ENCODE results near the gene COPE.

COPE gene

DNA sequence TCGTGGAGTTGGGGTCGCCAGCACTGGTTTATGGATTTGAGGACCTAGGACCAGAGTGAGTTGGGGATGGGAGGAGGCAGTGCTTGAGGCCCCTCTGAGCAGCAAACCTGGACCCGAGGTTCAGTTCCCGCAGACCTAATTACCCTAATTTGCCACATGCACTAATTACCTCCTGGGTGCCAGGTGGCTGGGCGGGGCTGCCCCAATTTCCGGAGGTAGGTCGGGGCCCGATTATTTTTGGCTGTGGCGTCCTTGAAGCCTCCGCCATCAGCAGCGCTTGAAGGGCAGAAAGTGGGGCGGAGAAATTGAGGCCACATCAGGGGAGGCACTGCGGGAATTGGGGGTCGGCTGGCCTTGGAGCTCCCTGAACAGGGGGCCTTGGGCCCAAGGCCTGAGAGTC lies 27.7 kb upstream of the COPE start:
- in situ Hi-C loops (cut with MboI; ENCODE audit: low pct_unique_long_range_greater_than_20kb, low sequenced_read_pairs, unreplicated experiment), result no loop called here
- TF ChIP-seq, protein P1, sequence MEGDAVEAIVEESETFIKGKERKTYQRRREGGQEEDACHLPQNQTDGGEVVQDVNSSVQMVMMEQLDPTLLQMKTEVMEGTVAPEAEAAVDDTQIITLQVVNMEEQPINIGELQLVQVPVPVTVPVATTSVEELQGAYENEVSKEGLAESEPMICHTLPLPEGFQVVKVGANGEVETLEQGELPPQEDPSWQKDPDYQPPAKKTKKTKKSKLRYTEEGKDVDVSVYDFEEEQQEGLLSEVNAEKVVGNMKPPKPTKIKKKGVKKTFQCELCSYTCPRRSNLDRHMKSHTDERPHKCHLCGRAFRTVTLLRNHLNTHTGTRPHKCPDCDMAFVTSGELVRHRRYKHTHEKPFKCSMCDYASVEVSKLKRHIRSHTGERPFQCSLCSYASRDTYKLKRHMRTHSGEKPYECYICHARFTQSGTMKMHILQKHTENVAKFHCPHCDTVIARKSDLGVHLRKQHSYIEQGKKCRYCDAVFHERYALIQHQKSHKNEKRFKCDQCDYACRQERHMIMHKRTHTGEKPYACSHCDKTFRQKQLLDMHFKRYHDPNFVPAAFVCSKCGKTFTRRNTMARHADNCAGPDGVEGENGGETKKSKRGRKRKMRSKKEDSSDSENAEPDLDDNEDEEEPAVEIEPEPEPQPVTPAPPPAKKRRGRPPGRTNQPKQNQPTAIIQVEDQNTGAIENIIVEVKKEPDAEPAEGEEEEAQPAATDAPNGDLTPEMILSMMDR (IDR thresholded peaks at IDR 0.05; ENCODE audit: extremely low read depth, insufficient read depth, missing control alignments), result no peak
- no peak for DNase-seq (ENCODE audit: low spot score)

DNA sequence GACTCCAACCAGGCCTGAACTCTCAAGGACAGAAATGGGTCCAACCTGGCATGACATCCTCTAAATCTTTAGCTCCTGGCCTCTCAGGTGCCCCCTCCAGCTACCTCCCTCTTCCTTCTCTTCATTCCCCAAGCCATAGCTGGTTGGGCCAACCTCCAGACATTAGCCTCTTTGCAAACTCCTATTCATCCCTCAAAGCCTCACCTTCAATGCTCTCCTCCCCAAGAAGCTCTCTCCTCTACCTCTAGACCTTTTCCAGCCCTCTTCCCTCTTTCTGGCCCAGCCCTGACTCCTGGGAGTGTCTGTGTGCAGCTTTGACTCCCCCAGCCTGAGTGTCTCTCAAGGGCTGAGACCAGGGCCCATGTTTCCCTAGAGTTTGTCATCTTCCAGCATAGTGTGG lies 27.1 kb upstream of the COPE start:
- in situ Hi-C loops (cut with MboI; ENCODE audit: low pct_unique_long_range_greater_than_20kb, low sequenced_read_pairs, unreplicated experiment), result no loop called here
- TF ChIP-seq, protein P1 (IDR thresholded peaks at IDR 0.05; ENCODE audit: extremely low read depth, insufficient read depth, missing control alignments), result no peak
- DNase-seq (ENCODE audit: low spot score), result no peak

- no peak for DNase-seq (ENCODE audit: low spot score)
- TF ChIP-seq, protein P1 (IDR thresholded peaks at IDR 0.05; ENCODE audit: extremely low read depth, insufficient read depth, missing control alignments), result no peak
- in situ Hi-C loops (cut with MboI; ENCODE audit: low pct_unique_long_range_greater_than_20kb, low sequenced_read_pairs, unreplicated experiment), result no loop called here
Measured at GRCh38 chr19:18945297-18945696, 26.1 kb upstream of the COPE start.

DNA sequence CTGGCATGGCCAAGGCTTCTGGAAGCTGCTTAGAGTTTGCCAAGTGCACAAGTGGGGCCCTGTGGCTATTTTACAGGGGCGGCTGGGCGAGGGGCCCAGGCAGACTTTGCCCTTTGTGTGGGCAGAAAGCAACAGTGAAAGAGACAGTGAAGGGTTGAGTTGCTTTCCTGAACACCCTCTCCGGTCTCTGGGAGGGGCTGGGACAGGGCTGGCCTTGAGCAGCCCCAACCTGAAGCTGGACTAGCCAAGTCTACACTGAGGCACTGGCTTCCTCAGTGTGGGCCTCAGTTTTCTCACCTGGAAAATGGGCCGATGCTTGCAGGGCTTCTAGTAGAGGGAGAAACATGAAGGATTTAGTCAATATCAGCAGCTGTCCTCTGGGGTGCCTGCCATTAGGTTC lies 24.3 kb upstream of the COPE start:
- in situ Hi-C loops (cut with MboI; ENCODE audit: low pct_unique_long_range_greater_than_20kb, low sequenced_read_pairs, unreplicated experiment), result no loop called here
- DNase-seq (ENCODE audit: low spot score), result no peak
- TF ChIP-seq, protein P1 (IDR thresholded peaks at IDR 0.05; ENCODE audit: extremely low read depth, insufficient read depth, missing control alignments), result no peak

DNA sequence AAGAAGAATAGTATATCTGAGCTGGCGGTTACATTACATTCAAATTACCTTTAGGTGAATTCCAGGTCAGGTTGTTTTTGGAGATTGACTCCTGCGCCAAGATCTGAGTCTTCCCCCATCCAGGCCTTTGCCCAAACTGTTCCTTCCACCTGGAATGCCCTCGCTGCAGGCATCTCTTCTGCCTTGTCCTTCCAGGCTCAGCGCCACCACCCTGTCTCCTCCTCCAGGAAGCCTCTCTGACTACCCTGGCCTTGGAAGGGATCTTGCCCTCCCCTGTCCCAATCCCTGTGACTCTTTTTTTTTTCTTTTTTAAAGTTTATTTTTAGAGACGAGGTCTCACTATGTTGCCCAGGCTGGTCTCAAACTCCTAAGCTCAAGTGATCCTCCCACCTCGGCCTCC lies 23.5 kb upstream of the COPE start:
- TF ChIP-seq, protein P1 (IDR thresholded peaks at IDR 0.05; ENCODE audit: extremely low read depth, insufficient read depth, missing control alignments), result no peak
- in situ Hi-C loops (cut with MboI; ENCODE audit: low pct_unique_long_range_greater_than_20kb, low sequenced_read_pairs, unreplicated experiment), result no loop called here
- DNase-seq (ENCODE audit: low spot score), result no peak

DNA sequence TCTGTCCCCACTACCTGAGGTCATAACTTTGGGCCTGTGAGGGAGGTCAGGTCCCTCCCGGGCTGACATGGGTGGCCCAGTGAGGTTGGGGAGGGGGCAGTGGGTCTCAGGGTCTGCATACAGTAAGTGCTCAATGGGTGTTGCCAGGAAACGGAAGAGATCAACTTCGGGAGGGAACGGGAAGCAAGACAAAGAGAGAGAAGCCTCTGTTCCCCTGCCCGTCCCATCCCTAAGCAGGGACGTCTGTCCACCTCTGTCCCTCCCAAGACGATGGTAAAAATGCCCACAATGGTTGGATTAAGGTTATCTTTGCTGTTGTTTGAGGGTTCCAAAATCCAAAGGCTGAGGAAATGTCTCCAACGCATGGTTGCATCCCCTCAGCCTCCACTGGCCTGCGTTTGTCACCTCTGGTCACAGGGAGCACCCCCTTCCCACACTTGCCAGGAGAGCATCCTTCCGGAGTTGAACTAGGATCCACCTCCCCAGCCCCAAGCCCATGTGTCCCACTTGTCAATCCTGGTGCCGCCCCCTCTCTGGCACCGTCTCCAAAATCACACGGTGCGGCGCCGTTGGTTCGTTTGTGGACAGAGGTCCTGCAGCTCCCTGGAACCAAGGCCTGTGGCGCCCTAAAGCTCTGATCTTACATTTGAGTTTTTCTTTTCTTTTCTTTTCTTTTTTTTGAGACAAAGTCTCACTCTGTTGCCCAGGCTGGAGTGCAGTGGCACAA lies 22.6 kb upstream of the COPE start:
- DNase-seq (ENCODE audit: low spot score), result no peak
- TF ChIP-seq, protein P1 (IDR thresholded peaks at IDR 0.05; ENCODE audit: extremely low read depth, insufficient read depth, missing control alignments), result no peak
- in situ Hi-C loops (cut with MboI; ENCODE audit: low pct_unique_long_range_greater_than_20kb, low sequenced_read_pairs, unreplicated experiment), result no loop called here
